Measurements from ENCODE around the gene NSUN7.

Gene NSUN7

GRCh38 chr4:40729555-40729954, 20.2 kb upstream of the NSUN7 start:
- no peak for TF ChIP-seq CTCF (IDR thresholded peaks at IDR 0.05)

- TF ChIP-seq CTCF (IDR thresholded peaks at IDR 0.05) = no peak
Measured at GRCh38 chr4:40730091-40730679, 19.6 kb upstream of the NSUN7 start.

DNA sequence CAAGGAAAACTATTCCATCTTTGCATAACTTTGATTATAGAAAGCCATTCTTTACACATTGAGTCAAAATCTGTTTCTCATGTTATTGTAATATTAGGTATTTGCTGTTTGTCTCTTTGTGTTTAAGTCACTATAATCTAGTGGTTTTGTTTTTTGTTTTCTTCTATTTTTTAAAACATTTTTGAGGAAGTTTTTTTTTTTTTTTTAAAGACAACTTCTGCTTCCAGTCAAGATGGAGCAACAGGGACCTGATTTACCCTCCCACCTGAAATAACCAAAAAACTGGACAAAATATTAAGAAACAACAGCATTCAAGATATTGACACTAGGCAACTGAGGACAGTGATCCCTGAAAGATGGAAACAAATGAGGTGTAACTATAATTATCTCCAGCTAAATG, 18.4 kb upstream of the NSUN7 start:
- TF ChIP-seq CTCF (IDR thresholded peaks at IDR 0.05) = no peak

GRCh38 chr4:40731792-40732245, 17.9 kb upstream of the NSUN7 start:
- no peak for TF ChIP-seq CTCF (IDR thresholded peaks at IDR 0.05)

GRCh38 chr4:40733752-40734151, 16.0 kb upstream of the NSUN7 start:
- TF ChIP-seq CTCF (IDR thresholded peaks at IDR 0.05) = no peak

GRCh38 chr4:40734497-40734896, 15.3 kb upstream of the NSUN7 start:
- TF ChIP-seq CTCF (IDR thresholded peaks at IDR 0.05) = no peak

DNA sequence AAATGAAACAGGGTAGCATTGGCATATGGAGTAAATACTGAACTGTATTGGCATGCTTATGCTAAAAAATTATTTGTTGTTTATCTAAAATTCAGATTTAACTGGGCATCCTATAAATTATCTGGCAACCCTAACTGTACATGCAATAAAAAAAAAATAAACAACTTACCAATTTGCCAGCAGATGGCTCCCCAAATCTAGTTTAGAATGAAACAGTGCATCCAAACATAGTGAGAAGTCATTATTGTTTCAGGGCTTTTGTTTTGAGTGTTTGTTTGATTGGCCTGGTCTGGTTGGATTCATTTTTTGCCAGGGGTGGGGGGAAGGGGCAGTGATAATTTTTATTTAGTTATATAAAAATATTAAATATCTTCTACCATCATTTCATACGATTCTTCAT, 12.8 kb upstream of the NSUN7 start:
- peak; percentile 55; the same call in 1 of the 2 replicates for TF ChIP-seq CTCF (IDR thresholded peaks at IDR 0.05)

- no peak for TF ChIP-seq CTCF (IDR thresholded peaks at IDR 0.05)
Measured at GRCh38 chr4:40737879-40738278, 11.9 kb upstream of the NSUN7 start.
